GM12872 (cell line): ENCODE measurements around the gene NMRK1.

Source experiments
- CTCF ChIP-seq: IDR thresholded peaks from 3 replicates; pipeline ENCODE4 v1.5.1; 2011; ENCODE audit warnings: low read depth, mild to moderate bottlenecking, low read length, moderate library complexity; ENCODE audit not compliant: insufficient read depth

The NMRK1 gene

DNA sequence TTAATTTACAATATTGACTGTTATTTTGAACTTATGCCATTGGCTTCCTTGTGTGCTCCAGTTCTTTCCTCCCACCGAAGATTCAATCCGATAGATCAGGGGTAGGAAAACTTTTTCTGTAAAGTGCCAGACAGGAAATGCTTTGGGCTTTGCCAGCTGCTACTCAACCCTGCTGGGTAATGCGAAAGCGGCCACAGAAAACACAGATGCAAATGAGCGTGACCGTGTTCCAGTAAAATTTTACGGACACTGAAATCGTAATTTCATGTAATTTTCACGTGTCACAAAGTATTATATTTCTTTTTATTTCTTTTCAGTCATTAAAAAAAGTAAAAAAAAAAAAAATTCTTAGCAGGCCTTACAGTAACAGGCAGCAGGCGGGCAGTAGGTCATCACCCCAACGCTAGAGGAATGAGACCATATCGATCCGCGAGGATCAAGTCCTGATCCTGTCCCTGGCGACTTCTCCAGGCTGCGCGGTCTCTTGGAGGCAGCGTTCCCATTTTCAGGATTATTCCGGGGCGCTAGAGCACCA is 599 bp downstream of the NMRK1 start:
- TF ChIP-seq CTCF: no peak

DNA sequence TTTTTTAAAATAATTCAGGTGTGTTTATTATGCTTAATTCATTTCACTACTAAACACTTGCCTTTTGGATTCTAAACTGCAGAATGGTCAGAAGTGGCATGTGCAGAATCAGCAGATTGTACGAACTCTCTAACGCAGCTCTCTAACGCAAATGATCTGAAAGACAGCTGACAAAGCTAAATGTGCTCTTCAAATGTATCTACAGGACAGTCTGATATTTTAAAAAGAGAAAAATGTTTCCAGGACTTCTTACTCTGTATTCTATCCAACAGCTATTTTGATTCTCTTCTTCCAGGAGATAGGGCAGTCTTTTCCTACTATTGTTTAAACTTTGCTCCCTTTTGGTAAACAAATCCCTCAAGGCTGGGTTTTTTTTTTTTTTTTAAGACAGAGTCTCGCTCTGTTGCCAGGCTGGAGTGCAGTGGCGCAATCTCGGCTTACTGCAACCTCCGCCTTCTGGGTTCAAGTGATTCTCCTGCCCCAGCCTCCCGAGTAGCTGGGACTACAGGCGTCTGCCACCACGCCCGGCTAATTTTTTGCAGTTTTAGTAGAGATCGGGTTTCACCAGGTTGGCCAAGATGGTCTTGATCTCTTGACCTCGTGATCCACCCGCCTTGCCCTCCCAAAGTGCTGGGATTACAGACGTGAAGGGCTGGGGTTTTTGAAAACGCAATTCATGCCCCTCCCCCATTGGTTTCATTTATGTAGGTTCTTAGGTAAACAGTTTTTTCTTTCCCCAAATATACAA is 1.2 kb downstream of the NMRK1 start:
- no peak for TF ChIP-seq CTCF

DNA sequence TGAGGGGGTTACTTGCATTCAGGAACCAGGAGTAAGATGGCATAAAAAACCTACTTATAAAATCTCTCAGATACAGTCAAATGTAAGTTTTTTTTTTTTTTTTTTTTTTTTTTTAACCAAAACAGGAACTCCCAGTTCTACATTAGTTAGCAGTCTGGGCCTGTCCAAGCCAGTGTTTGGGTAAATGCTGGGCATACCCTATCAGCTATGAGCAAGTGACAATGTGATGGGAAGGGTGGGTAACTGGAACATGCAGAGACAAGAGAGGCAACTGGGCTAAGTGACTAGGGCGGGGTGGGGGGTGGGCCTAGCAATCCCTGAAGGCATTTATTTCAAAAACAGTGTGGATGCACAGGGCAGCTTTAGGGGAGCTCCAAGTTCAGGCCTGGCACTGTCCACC is 2.3 kb downstream of the NMRK1 start:
- TF ChIP-seq CTCF: no peak

DNA sequence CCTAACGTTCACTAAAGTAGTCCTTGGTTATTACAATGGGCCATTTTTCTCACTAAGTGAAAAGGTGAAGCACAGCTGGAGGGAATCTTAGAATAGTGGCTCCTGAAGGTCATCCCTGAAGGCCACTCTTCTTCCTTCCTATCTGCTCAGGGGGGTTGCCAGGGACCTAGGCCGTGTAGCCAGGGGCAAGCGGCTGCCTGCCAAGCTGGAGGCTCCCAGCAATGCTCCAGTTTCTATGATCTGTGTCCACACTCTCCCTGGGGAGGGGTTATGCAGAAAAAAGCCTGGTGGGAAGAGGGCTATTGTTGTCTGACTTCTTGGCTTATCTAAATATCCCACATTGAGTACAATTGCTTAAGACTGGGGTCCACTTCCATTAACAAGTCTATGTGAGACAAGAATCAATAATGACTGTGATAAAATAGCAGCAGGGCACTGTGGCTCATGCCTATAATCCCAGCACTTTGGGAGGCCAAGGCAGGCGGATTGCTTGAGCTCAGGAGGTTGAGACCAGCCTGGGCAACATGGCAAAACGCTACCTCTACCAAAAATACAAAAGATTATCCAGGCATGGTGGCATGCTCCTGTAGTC is 3.8 kb downstream of the NMRK1 start:
- no peak for TF ChIP-seq CTCF

DNA sequence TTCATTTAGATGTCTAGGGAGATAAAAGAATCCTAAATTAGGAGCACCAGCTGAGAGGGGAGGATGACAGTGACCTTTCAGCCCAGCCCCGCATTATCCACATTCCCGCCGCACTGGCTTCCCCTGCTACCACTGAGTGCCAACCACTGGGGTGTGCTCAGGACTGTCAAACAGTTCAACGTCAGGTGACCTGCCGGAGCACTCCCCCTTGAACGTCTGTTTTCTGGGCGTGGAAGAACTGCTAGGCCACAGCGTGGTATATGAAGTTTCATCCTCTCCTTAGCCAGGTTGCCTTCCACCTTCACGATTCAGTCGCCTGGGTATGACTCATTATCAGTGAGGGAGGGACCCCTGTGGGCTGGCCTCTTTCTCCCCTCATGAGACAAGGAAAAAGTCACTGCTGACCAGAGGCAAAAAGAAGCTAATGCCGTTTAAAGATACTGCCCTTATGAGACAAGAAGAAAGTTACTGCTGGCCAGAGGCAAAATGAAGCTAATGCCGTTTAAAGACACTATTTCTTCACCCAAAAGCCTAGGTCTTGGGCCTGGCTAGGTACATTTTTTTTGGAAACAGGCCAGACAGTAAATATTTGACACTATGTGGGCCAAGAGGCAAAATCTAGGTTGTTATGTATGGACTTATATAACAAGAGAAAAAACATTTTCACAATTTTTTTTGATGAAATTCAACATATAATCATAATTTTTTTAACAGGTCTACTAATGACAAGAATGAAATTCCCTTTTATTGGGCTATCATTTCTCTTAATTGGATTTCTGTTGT is 4.6 kb downstream of the NMRK1 start:
- no peak for TF ChIP-seq CTCF

GRCh38 chr9:75081632-75082031 is 6.3 kb downstream of the NMRK1 start:
- TF ChIP-seq CTCF: no peak

DNA sequence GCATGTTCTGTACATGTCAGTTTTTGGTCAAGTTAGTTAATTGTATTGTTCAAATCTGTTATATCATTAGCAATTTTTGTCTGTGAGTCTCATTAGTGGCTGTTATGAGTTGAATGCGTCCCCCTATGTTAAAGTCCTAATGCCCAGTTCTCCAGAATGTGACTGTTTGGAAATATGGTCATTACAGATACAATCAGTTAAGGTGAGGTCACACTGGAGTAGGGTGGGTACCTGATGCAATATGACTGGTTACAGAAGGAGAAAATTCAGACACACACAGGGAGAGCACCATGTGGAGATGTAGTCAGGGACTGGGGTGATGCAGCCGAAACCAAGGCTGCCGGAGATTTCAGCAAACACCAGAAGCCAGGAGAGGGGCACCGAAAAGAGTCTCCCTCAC is 15.1 kb downstream of the NMRK1 start:
- no peak for TF ChIP-seq CTCF
